Astrocyte (in vitro differentiated cells and primary cell): ENCODE data around the gene CNTNAP5. TPM values are rescaled to one million over a fixed set of nuclear protein-coding genes. Genes with fewer than 3 reads are reported as not detected.

ENCODE experiments used
- DNase-seq: peaks from one replicate; pipeline ENCODE4 v3.0.0-alpha.2; 2010; ENCODE audit warnings: low read depth
- FAIRE-seq: peaks from 2 replicates; lab custom pipeline; 2011; peaks lifted over from hg19 to GRCh38; lab: Jason Lieb, UNC
- H2AFZ ChIP-seq: 2 replicates; pipeline ENCODE4 v1.6.0; 2012; ENCODE audit warnings: low read depth, low read length, inconsistent platforms
- H3K27ac ChIP-seq: 2 replicates; pipeline ENCODE4 v1.5.1; 2011; ENCODE audit warnings: low read depth, low read length, inconsistent platforms
- H3K27me3 ChIP-seq: 2 replicates; pipeline ENCODE4 v1.6.0; 2011; ENCODE audit warnings: low read length, inconsistent platforms; ENCODE audit not compliant: insufficient read depth
- H3K36me3 ChIP-seq: 2 replicates; pipeline ENCODE4 v1.5.1; 2011; ENCODE audit warnings: low read length, inconsistent platforms; ENCODE audit not compliant: insufficient read depth
- H3K4me1 ChIP-seq: 2 replicates; pipeline ENCODE4 v1.5.1; 2011; ENCODE audit warnings: low read length, inconsistent platforms; ENCODE audit not compliant: insufficient read depth
- H3K4me2 ChIP-seq: 2 replicates; pipeline ENCODE4 v1.6.0; 2012; ENCODE audit warnings: low read length, inconsistent platforms
- H3K4me3 ChIP-seq: 2 replicates; pipeline ENCODE4 v1.5.1; 2011; ENCODE audit warnings: low read depth, mild to moderate bottlenecking, low read length, inconsistent platforms; ENCODE audit not compliant: insufficient read depth
- H3K79me2 ChIP-seq: 2 replicates; pipeline ENCODE4 v1.6.0; 2012; ENCODE audit warnings: mild to moderate bottlenecking, low read length, inconsistent platforms; ENCODE audit not compliant: insufficient read depth
- H3K9ac ChIP-seq: 2 replicates; pipeline ENCODE4 v1.6.0; 2012; ENCODE audit warnings: mild to moderate bottlenecking, low read length, inconsistent platforms
- H3K9me3 ChIP-seq: 2 replicates; pipeline ENCODE4 v1.5.1; 2012; ENCODE audit warnings: low read depth, mild to moderate bottlenecking, low read length, inconsistent platforms; ENCODE audit not compliant: insufficient read depth
- H4K20me1 ChIP-seq: 2 replicates; pipeline ENCODE4 v1.6.0; 2012; ENCODE audit warnings: low read length, inconsistent platforms; ENCODE audit not compliant: insufficient read depth
- H3K27ac Mint-ChIP-seq: one replicate; pipeline ENCODE4 v1.8.0; 2021; ENCODE audit warnings: mild to moderate bottlenecking, mixed read lengths; ENCODE audit not compliant: unreplicated experiment
- H3K27me3 Mint-ChIP-seq: one replicate; pipeline ENCODE4 v1.8.0; 2021; ENCODE audit warnings: low read depth, mixed read lengths; ENCODE audit not compliant: unreplicated experiment
- H3K36me3 Mint-ChIP-seq: one replicate; pipeline ENCODE4 v1.8.0; 2021; ENCODE audit warnings: low read depth, mixed read lengths; ENCODE audit not compliant: unreplicated experiment
- H3K4me1 Mint-ChIP-seq: one replicate; pipeline ENCODE4 v1.8.0; 2021; ENCODE audit warnings: low read depth, mixed read lengths; ENCODE audit not compliant: unreplicated experiment
- H3K4me3 Mint-ChIP-seq: one replicate; pipeline ENCODE4 v1.8.0; 2021; ENCODE audit warnings: mild to moderate bottlenecking, moderate library complexity, mixed read lengths; ENCODE audit not compliant: unreplicated experiment
- H3K9me3 Mint-ChIP-seq: one replicate; pipeline ENCODE4 v1.8.0; 2021; ENCODE audit warnings: mild to moderate bottlenecking, mixed read lengths; ENCODE audit not compliant: unreplicated experiment
- EZH2 ChIP-seq: IDR thresholded peaks from 2 replicates; pipeline ENCODE4 v1.6.1; 2012; ENCODE audit warnings: mild to moderate bottlenecking, low read length, inconsistent platforms; ENCODE audit not compliant: insufficient read depth
- total RNA-seq: library from RNA; stranded (reverse); gene quantifications from 2 replicates; pipeline ENCODE4 v1.2.1, GENCODE V29; 2021
- TF ChIP-seq, protein P1 (sequence below): IDR thresholded peaks from 2 replicates; pipeline ENCODE4 v1.5.1; 2011; ENCODE audit warnings: low read depth, mild to moderate bottlenecking, inconsistent platforms, low read length, moderate library complexity; ENCODE audit not compliant: insufficient read depth

Gene CNTNAP5
- total RNA-seq, 1 donor from 2014 or later: 0.30 TPM

DNA sequence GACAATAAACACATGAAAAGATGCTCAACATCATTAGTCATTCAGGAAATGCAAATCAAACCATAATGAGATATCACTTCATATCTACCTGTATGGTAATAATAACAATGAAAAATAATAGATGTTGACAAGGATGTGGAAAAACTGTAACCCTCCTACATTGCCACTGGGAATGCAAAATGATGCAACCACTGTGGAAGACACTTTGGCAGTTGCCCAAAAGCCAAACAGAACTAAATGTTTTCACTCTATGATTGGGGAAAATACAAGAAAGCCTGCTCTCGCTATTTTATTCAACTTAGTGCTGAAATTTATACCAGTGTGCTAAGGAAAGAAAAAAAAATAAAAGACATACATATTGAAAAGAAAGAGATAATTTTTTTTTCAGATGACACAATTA is 934.5 kb downstream of the CNTNAP5 start:
- TF ChIP-seq EZH2: no peak
- TF ChIP-seq, protein P1, sequence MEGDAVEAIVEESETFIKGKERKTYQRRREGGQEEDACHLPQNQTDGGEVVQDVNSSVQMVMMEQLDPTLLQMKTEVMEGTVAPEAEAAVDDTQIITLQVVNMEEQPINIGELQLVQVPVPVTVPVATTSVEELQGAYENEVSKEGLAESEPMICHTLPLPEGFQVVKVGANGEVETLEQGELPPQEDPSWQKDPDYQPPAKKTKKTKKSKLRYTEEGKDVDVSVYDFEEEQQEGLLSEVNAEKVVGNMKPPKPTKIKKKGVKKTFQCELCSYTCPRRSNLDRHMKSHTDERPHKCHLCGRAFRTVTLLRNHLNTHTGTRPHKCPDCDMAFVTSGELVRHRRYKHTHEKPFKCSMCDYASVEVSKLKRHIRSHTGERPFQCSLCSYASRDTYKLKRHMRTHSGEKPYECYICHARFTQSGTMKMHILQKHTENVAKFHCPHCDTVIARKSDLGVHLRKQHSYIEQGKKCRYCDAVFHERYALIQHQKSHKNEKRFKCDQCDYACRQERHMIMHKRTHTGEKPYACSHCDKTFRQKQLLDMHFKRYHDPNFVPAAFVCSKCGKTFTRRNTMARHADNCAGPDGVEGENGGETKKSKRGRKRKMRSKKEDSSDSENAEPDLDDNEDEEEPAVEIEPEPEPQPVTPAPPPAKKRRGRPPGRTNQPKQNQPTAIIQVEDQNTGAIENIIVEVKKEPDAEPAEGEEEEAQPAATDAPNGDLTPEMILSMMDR: no peak
- no peak overlapping the region for H3K9ac ChIP-seq
- Mint-ChIP-seq H3K9me3 (no peaks in the 10 kb centered on the region), H3K36me3 (no peaks in the 10 kb centered on the region), H3K4me1 (peaks cover 6% of the 10 kb centered on the region), H3K27me3 (no peaks in the 10 kb centered on the region), H3K27ac (peak overlapping the region; percentile 81), H3K4me3 (no peak overlapping the region)
- no peaks in the 10 kb centered on the region for H3K4me1 ChIP-seq
- no peaks in the 10 kb centered on the region for H3K79me2 ChIP-seq
- FAIRE-seq (no peak), DNase-seq (no peak)
- no peak overlapping the region for H3K27ac ChIP-seq
- H3K27me3 ChIP-seq: no peaks in the 10 kb centered on the region
- no peak overlapping the region for H3K4me3 ChIP-seq
- no peaks in the 10 kb centered on the region for H3K36me3 ChIP-seq
- H3K9me3 ChIP-seq: no peaks in the 10 kb centered on the region
- no peaks in the 10 kb centered on the region for H4K20me1 ChIP-seq
- no peak overlapping the region for H2AFZ ChIP-seq
- H3K4me2 ChIP-seq: no peak overlapping the region

DNA sequence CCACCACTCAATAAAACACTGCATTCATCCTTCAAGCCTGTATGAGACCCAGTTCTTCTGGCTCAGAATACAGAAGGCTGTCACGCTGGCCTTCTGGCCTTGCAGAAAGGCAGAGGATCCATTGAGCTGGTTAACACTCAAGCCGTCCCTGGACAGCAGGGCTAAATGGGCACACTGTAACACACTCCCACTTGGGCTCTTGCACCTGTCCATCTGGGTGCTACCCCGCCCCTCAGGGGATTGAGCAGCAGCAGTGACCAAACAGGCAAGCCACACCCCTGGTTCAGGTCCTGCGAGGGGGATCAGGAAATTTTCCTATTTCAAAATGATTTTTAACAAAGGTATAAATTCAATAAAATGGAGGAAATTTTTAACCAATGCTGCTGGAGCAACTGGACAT is 936.0 kb downstream of the CNTNAP5 start:
- Mint-ChIP-seq H3K4me1 (peaks cover 11% of the 10 kb centered on the region), H3K36me3 (no peaks in the 10 kb centered on the region), H3K27me3 (no peaks in the 10 kb centered on the region), H3K4me3 (no peak overlapping the region), H3K9me3 (no peaks in the 10 kb centered on the region), H3K27ac (no peak overlapping the region)
- H3K27me3 ChIP-seq: no peaks in the 10 kb centered on the region
- no peaks in the 10 kb centered on the region for H3K4me1 ChIP-seq
- H3K79me2 ChIP-seq: no peaks in the 10 kb centered on the region
- no peak overlapping the region for H2AFZ ChIP-seq
- no peak overlapping the region for H3K27ac ChIP-seq
- H3K36me3 ChIP-seq: no peaks in the 10 kb centered on the region
- H3K4me3 ChIP-seq: no peak overlapping the region
- FAIRE-seq (no peak), DNase-seq (no peak)
- no peaks in the 10 kb centered on the region for H4K20me1 ChIP-seq
- no peak overlapping the region for H3K9ac ChIP-seq
- no peak overlapping the region for H3K4me2 ChIP-seq
- no peaks in the 10 kb centered on the region for H3K9me3 ChIP-seq
- TF ChIP-seq, protein P1: no peak
- no peak for TF ChIP-seq EZH2
